HCT116 (cell line): ENCODE data around the gene CNPPD1.

Source experiments
- CEBPB ChIP-seq: IDR thresholded peaks from 2 replicates; pipeline ENCODE4 v1.6.1; 2012; ENCODE audit warnings: low read depth
- FOSL1 ChIP-seq: IDR thresholded peaks from 2 replicates; pipeline ENCODE4 v1.6.1; 2012; ENCODE audit warnings: low read depth
- JUND ChIP-seq: IDR thresholded peaks from 2 replicates; pipeline ENCODE4 v1.6.1; 2012
- POLR2A ChIP-seq: IDR thresholded peaks from 2 replicates; pipeline ENCODE4 v1.7.0; 2011; ENCODE audit warnings: borderline replicate concordance; ENCODE audit not compliant: insufficient read depth, insufficient read length; ENCODE audit errors: extremely low read depth
- RAD21 ChIP-seq: IDR thresholded peaks from 2 replicates; pipeline ENCODE4 v1.6.1; 2012; ENCODE audit warnings: low read depth, mild to moderate bottlenecking
- TCF7L2 ChIP-seq: IDR thresholded peaks from 2 replicates; pipeline ENCODE4 v1.7.0; 2011; ENCODE audit warnings: borderline replicate concordance, inconsistent platforms; ENCODE audit not compliant: insufficient read depth, insufficient read length; ENCODE audit errors: extremely low read depth
- YY1 ChIP-seq: IDR thresholded peaks from 2 replicates; pipeline ENCODE4 v1.6.1; 2011; ENCODE audit warnings: low read length, low read depth, moderate library complexity, mild to moderate bottlenecking; ENCODE audit not compliant: insufficient replicate concordance; ENCODE audit errors: extremely low read depth
- TF ChIP-seq, protein P1 (sequence below), 3 experiments: fragments of 200-600 bp in 1 of 3; sonication (generic) in 1 of 3; IDR thresholded peaks in 2 of 3; conservative IDR thresholded peaks in 1 of 3; 2 replicates each; pipeline ENCODE4 v1.5.1; 2012 to 2017; ENCODE audit warnings: low read depth in 2 of 3, low read length in 2 of 3, antibody characterized with exemption in 1 of 3, borderline replicate concordance in 1 of 3, control low read depth in 1 of 3, mild to moderate bottlenecking in 1 of 3, mixed read lengths in 1 of 3, mixed run types in 1 of 3, moderate library complexity in 1 of 3; ENCODE audit not compliant: insufficient read depth in 1 of 3
- TF ChIP-seq, protein P2 (sequence below): IDR thresholded peaks from 2 replicates; pipeline ENCODE4 v1.6.1; 2012; ENCODE audit warnings: low read depth

DNA sequence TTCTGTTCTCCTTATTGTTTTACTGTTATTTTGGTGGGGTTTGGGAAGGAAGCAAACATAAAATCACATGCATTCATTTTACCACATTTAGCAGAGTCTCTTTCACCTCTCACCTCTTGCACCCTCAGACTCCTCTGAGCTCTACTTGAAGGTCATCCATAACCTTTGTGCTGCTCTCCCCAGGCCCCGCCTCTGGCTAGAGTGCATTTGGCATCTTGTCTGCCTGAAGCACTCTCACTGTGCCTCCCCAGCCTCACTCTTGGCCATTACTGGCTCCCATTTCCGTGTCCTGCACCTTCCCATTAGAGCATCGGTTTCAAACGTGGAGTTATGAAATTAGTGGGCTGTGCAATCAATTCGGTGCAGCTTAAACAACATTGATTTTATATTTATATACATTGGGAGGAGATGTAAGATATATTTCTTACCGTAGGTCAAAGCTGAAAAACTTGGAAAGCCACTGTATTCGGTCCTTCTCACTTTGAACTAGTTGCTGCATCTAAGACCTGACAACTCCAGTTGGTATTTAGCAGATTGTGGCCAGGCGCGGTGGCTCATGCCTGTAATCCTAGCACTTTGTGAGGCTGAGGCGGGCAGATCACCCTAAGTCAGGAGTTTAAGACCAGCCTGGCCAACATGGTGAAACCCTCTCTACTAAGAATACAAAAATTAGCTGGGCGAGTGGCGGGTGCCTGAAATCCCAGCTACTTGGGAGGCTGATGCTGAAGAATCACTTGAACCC is 22.9 kb upstream of the CNPPD1 start:
- TF ChIP-seq CEBPB (no peak), POLR2A (no peak), JUND (no peak), TCF7L2 (no peak), FOSL1 (no peak), RAD21 (no peak), YY1 (no peak)
- TF ChIP-seq, protein P1, sequence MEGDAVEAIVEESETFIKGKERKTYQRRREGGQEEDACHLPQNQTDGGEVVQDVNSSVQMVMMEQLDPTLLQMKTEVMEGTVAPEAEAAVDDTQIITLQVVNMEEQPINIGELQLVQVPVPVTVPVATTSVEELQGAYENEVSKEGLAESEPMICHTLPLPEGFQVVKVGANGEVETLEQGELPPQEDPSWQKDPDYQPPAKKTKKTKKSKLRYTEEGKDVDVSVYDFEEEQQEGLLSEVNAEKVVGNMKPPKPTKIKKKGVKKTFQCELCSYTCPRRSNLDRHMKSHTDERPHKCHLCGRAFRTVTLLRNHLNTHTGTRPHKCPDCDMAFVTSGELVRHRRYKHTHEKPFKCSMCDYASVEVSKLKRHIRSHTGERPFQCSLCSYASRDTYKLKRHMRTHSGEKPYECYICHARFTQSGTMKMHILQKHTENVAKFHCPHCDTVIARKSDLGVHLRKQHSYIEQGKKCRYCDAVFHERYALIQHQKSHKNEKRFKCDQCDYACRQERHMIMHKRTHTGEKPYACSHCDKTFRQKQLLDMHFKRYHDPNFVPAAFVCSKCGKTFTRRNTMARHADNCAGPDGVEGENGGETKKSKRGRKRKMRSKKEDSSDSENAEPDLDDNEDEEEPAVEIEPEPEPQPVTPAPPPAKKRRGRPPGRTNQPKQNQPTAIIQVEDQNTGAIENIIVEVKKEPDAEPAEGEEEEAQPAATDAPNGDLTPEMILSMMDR (IDR thresholded peaks at IDR 0.05 in 2 of 3, conservative IDR thresholded peaks at IDR 0.05 in 1 of 3; ENCODE audit: borderline replicate concordance in 1 of 3, insufficient read depth in 1 of 3, low read depth in 2 of 3, low read length in 2 of 3): no peak
- TF ChIP-seq, protein P2, sequence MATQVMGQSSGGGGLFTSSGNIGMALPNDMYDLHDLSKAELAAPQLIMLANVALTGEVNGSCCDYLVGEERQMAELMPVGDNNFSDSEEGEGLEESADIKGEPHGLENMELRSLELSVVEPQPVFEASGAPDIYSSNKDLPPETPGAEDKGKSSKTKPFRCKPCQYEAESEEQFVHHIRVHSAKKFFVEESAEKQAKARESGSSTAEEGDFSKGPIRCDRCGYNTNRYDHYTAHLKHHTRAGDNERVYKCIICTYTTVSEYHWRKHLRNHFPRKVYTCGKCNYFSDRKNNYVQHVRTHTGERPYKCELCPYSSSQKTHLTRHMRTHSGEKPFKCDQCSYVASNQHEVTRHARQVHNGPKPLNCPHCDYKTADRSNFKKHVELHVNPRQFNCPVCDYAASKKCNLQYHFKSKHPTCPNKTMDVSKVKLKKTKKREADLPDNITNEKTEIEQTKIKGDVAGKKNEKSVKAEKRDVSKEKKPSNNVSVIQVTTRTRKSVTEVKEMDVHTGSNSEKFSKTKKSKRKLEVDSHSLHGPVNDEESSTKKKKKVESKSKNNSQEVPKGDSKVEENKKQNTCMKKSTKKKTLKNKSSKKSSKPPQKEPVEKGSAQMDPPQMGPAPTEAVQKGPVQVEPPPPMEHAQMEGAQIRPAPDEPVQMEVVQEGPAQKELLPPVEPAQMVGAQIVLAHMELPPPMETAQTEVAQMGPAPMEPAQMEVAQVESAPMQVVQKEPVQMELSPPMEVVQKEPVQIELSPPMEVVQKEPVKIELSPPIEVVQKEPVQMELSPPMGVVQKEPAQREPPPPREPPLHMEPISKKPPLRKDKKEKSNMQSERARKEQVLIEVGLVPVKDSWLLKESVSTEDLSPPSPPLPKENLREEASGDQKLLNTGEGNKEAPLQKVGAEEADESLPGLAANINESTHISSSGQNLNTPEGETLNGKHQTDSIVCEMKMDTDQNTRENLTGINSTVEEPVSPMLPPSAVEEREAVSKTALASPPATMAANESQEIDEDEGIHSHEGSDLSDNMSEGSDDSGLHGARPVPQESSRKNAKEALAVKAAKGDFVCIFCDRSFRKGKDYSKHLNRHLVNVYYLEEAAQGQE: no peak
